Raji (cell line): Measurements from ENCODE around the gene GRIN2D.

Source experiments
- POLR2A ChIP-seq: IDR thresholded peaks from 2 replicates; pipeline ENCODE4 v1.6.1; 2011; ENCODE audit warnings: low read depth, low read length, control low read depth; ENCODE audit not compliant: insufficient read depth

The GRIN2D gene

GRCh38 chr19:48364598-48365348 lies 28.7 kb upstream of the GRIN2D start:
- no peak; the same call in 1 of the 2 replicates for TF ChIP-seq POLR2A

GRCh38 chr19:48365602-48366001 lies 27.9 kb upstream of the GRIN2D start:
- no peak for TF ChIP-seq POLR2A

- no peak for TF ChIP-seq POLR2A
Observed at GRCh38 chr19:48367855-48368254, 25.6 kb upstream of the GRIN2D start.

DNA sequence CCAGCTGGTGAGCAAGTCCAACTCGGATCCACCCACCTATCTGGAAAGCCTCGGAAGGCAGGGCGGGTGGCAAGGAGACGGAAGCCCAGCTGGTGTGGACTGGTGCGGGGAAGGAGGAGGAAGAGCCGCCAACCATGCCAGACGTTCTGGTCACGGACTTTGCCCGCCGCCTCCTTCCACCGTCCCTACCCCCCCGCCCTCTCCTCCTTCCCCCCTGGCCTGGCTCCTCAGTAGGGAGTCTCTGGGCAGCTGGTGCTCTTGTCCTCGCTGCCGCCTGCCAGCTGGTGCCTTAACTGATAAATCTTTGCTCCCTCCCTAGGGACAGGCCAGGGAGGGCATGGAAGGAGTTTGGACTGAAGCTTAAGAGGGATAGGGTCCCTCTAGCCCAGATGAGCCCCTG lies 24.5 kb upstream of the GRIN2D start:
- TF ChIP-seq POLR2A = no peak

GRCh38 chr19:48370955-48371354 lies 22.5 kb upstream of the GRIN2D start:
- no peak for TF ChIP-seq POLR2A

DNA sequence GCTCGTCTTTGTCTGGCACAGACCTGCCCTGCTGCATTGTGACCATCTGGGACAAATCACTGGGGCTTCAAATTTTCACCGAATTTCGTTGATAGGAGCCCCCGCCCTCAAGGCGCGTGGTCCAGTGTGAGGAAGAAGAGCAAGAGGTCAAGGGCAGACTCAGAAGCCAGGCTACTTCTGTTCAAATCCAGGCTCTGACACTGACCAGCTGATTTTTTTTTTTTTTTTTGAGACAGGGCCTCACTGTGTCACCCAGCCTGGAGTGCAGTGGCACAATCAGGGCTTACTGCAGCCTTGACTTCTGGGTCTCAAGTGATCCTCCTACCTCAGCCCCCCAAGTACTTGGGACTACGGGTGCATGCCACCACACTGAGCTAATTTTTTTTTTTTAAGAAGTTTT lies 22.1 kb upstream of the GRIN2D start:
- TF ChIP-seq POLR2A = no peak

DNA sequence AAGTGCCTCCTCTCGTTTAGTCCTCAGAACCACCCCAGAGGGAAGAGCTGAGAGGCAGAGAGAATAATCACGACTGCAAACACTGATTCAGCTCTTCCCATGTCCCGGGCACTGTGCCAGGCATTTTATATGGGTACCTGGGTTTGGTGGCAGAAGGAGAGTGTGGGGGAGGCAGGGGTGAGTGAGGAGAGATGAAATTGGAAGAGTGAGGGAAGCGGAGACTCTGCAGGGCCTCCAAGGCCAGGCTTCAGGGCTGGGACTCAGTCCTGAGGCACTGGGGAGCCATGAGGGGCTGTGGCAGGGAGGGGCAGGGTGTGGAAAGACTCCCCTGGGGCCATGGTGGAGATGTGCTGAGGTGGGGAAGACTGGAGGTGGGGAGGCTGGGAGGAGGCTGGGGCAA lies 20.6 kb upstream of the GRIN2D start:
- TF ChIP-seq POLR2A = no peak

- no peak for TF ChIP-seq POLR2A
Observed at GRCh38 chr19:48373567-48373966, 19.9 kb upstream of the GRIN2D start.

GRCh38 chr19:48378194-48378570 lies 15.3 kb upstream of the GRIN2D start:
- no peak for TF ChIP-seq POLR2A

GRCh38 chr19:48379058-48379457 lies 14.4 kb upstream of the GRIN2D start:
- TF ChIP-seq POLR2A = no peak

DNA sequence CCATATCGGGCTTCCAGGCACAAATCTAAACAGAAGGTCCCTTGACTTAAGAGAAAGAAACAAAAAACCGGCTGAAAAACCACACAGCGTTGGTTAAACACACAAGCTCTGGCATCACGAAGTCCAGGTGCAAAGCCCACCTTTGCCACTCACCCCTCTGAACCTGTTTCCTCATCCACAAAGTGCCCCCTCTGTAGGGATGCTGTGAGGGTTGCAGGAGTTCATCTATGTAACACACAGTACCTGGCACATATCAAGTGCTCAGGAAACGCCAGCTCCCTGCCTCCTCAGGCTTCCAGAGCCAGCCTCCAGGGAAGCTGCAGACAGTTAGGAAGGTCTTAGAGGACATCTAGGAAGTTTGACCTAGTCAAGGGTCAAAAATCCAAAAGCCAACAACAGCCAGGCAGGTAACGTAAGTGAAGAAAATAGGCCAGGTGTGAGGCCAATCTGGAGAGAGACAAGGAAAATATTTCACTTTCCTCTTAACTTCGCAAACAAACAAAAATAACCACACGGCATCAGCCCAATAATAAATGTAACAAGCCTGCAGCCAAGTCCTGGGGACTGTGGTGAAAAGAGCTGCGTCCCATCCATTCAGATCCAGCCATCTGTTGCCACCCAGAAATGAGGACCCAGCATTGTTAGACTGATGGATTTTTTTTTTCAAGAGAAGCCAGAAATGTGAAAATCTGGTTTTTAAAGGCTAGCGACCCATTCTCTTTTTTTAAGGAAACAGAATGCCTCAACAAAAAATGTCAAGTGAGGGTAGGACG lies 12.1 kb upstream of the GRIN2D start:
- TF ChIP-seq POLR2A = no peak

- no peak for TF ChIP-seq POLR2A
Observed at GRCh38 chr19:48382286-48382685, 11.2 kb upstream of the GRIN2D start.

- TF ChIP-seq POLR2A = no peak
Observed at GRCh38 chr19:48385461-48386087, 7.9 kb upstream of the GRIN2D start.

DNA sequence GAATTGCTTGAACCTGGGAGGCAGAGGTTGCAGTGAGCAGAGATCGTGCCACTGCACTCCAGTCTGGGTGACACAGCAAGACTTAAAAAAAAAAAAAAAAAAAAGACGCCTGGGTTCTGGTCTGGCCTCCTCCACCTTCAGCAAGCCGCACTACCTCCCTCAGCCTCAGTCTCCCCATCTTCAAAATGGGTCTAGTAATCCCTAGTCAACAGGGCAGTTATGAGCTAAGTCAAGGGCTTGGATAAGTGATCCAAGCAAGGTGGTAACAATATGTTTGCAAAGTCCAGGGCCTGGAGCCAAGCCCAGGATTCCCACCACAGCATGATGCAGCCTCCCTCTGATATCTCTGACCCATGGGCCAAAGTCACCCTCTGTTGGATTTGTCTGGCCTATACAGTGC lies 6.5 kb upstream of the GRIN2D start:
- no peak for TF ChIP-seq POLR2A

- TF ChIP-seq POLR2A = peak; percentile 31; the same call in 1 of the 2 replicates
Observed at GRCh38 chr19:48390188-48391099, 3.0 kb upstream of the GRIN2D start.
